GM20431 (cell line): Measurements from ENCODE around the gene SDHA.
"Not testable (repeated sequence)": the region's sequence is repeated elsewhere in the genome, so short reads cannot be mapped to it uniquely, and the experiment has no call there.

Experiments used
- in situ Hi-C: fragments of 300-500 bp; cut with MseI, MboI; formaldehyde crosslinking; loops from one replicate; pipeline ENCODE4 v1.15.0; 2020; ENCODE audit warnings: low sequenced_read_pairs; ENCODE audit not compliant: unreplicated experiment

Gene SDHA

DNA sequence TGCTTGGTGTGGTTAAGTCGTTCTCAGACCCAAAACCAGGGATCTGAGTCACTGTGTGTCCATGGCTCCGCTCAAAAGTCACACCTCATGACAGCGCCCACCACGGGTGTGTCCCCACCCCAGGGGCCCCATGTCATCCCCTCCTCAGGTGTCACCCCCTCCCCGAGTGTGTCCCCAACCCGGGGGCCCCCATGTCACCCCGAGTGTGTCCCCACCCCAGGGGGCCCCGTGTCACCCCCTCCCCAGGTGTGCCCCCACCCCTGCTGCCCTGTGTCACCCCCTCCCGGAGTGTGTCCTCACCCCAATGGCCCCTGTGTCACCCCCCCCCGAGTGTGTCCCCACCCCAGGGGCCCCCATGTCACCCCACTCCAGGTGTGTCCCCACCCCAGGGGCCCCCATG, 21.8 kb upstream of the SDHA start:
- in situ Hi-C loops = no loop called here

DNA sequence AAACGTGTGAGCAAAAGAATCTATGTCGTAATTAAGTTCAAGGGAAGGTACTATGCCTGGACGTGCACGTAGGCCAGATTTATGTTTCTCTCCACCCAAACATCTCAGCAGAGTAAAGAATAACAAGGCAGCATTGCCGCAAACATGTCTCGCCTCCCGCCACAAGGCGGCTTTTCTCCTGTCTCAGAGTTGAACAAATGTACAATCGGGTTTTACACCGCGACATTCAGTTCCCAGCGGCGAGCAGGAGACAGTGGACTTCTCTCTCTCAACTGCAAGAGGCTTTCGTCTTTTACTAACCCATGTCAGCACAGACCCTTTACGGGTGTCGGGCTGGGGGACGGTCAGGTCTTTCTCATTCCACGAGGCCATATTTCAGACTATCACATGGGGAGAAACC, 21.1 kb upstream of the SDHA start:
- in situ Hi-C loops = not testable (repeated sequence)

DNA sequence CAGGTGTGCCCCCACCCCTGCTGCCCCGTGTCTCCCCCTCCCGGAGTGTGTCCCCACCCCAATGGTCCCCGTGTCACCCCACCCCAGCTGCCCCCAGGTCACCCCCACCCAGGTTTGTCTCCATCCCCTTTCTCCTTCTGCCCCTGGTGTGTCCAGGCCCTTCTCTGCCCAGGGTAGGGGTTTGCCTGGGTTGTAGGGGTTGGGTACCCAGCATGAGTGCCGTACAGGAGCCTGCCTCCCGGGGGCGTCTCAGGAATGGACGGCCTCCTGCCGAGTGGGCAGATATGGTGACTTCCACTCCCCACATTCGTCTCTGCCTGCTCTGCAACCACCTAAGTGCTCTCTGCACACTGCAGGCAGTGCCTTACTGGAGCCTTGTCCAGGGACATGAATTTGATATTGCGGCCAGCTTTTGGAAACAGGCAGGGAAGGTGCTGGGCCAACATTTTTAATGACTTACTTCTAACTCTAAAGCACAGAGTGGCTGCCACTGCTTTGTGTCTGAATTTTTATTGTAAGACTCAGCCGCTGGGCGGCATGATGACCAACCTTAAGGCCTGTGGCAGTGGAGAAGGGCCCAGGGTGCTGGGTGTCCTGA, 20.1 kb upstream of the SDHA start:
- in situ Hi-C loops = no loop called here

DNA sequence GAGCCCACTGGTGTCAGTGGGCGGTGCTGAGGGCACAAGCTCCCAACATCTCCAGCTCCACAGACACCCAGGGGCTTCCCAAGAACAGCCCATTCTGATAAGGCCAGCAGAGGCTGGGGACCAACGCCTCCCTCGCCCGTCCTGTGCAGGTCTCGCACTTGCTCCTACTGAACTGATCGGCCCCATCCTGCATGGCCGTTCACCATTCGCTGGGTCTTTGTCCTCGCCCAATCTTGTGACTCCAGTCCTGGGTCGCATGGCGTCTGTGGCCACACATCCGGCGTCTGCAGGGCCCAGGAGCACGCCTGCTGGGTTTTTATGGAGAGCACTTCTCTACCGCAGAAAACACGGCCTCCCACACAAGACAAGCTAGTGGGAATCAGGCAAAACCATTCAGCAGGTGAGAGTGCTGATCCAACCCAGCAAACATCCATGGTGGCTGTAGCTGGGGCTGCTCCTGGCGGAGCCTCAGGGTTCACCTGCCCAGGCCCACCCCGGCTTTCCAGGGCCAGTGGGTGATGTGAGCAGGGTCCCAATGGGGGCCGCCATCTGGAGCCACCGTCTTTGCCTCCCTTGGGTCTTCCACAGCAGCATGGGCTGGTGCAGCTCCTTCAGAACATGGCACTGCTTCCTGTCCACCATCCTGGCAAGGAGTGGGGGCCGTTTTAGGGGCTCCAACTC, 19.5 kb upstream of the SDHA start:
- in situ Hi-C loops = no loop called here

DNA sequence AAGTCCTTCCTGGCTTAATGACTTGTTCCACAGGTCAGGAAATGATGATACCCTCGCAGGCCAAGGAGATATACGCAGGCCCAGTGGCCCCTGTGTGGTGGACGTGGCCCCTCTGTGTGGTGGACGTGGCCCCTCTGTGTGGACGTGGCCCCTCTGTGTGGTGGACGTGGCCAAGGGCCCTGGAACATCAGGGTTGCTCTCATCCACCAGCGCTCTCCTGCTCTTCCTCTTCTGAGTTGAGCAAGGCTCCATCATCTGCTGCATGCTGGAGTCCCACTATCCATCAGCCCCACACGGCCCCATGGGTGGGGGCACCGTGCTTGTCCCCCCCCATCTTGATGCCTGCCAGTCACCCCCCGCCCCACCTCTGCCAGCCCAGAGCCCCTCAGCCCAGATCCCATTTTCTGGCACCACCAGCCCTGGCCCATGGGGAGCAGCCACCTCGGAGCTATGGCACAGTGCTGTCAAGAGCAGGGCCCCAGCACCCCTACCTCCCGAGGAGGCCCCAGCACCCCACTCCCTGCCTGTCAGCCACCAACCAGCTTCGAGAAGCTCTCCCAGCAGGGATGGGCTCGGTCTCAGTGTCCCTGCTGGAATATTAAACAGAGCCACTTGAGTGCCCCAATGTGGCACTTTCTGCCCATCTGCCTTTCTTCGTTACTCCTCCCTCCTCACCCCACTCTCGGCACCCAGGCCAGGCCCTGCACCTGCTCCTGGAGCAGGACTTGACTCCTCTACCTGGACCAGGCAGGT, 18.7 kb upstream of the SDHA start:
- in situ Hi-C loops = no loop called here

DNA sequence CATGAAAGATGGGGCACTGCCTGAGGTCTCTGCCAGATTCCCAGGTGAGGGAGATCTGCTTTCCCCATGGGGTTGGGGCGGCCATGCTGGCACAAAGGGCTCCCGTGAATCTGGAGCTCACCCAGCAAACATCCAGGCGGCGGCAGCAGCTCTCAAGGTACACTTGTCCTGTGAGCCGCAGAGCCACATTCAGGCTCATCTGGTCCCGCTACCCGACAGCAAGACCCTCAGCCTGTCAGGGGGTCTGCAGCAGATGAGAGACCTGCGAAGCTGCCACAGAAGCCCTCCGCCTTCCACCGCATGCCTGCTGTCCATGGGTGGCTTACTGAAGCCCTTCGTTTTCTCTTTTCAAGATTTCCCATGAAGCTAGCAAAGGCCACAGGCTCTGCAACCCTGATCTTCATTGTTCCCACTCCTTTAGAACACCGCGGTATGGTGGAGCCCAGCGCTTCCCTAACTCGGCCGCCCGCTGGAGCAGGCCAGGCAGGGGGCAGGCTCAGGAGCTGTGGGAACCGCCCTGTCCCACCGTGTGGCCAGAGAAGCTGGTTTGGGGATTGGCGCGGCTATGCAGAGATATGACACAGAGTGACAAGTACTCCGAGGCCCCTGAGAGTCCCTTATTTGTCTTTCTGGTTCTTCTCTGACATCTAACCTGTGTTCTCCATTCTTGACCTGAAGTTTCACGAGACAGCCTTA, 18.0 kb upstream of the SDHA start:
- in situ Hi-C loops = no loop called here

DNA sequence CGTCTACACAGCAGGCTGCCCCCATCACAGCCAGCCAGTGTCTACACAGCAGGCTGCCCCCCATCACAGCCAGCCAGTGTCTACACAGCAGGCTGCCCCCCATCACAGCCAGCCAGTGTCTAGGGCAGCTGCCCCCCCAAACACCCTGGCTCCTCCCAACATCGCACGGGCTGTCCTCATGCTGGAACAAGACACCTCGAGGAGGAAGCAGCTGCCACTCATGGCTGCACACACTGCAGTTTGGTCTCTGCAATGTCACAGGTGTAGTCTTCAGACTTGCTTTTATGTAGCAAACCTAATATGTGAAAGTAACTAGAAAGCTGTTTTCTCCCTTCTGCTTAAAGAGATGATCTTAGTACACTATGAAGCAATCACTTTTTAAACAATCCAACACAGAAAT, 17.1 kb upstream of the SDHA start:
- in situ Hi-C loops = no loop called here

DNA sequence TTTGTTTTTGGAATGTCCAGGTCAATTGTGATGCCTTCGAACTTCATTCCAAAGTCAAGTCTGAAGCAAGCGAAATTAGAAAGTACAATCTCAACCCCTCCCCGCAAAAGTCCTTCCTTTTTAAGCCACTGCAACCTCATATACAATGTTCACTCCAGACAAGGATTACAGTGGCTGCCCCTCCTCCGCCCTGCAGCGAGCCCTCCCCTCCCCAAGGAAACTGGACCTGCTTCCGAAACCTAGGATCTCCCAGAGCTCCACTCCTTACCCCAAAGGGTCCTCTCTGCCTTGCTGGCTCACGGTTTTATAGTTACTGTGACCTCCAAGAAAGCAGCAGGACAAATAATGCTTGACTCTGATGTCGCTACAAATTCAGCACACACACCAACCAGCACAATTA, 16.4 kb upstream of the SDHA start:
- in situ Hi-C loops = no loop called here

DNA sequence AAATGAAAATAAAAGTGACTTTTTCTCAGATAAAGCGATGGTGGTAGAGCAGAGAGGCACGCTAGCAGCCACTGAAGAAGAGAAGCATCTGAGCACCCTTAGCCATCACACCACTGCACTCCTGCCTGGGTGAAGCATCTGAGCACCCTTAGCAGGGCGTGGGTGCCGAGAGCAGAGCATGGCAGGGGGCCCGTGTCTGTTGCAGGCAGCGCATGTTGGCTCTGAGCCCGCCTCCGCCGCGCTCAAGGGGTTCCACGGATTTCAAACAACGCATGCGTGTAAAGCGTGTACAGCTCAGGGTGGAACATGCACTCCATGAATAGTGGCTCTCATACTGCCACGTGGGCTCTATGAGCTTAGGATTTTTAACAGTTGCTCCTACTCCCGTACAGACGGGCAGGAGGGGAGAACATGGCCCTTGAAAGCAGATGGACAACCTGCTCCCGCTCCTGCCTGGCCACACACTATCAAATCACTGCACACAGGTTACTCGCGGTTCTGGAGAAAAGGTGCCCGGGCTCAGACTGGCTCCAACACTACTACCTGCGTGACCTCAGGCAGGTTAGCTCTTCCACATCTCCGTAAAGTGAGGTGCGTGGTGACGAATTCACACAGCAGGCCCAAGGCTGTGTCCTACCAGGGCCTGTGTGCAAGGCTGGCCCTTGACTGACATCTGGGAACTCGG, 14.7 kb upstream of the SDHA start:
- in situ Hi-C loops = no loop called here

DNA sequence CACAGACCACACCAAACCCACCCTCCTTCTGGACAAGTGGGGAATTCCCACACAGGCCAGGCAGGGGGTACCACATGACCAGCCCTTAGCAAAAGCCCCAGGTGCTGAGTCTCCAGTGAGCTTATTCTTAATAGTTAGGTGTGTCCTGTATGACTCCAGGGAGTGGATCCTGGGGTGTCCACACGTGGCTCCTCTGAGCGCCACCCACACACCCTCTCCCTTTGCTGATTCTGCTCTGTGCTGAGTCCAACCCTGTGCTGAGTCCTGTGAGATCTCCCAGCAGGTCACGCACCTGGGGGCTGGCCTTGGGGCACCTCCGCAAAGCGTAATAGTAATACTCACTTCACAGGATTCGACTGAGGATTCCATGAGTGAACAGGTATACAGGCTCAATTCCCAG, 14.1 kb upstream of the SDHA start:
- in situ Hi-C loops = no loop called here

DNA sequence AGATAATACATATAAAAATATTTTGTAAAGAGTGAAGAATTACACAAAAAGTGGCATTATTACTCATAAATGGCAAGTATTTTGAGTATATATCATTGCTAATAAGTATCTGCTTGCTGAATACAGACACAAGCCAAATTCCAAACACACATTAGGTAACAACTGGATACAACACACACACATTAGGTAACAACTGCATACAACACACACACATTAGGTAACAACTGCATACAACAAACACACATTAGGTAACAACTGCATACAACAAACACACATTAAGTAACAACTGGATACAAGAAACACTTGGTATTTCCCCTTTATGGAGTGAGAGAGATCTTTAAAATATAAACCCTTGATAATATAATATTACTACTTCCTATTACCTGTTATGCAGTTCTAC, 13.7 kb upstream of the SDHA start:
- in situ Hi-C loops = no loop called here

DNA sequence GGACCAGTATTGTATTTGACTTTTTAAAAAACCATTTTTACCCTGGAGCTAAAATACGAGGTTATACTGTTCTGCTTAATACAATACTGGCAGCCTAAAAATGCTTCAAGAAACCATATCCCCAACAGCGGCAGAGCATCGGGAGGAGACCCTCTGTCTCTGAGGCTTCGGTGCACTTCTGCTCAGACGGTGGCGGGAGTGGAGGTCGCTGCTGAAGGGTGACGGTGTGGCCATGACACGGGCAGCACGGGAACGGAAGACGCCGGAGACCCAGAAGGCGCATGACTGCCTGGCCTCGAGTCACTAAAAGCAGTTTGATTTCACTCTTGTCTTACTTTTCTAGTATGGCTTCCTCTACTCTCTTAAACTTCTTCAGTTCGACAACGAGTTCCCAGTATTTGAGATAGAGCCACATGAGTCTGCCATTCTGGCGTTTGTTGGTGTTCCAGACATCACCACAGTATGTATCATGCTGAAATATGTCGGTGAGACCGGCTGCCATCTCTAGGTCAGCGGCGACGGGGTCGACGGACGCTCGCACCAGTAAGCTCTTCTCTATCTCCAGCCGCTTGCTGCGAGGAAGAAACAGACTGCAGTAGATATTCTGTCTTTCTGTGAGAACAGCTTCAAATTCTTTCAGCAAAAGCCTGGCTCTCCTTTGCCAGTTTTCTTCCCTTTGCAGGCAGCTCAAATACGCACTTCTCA, 13.0 kb upstream of the SDHA start:
- in situ Hi-C loops = no loop called here

DNA sequence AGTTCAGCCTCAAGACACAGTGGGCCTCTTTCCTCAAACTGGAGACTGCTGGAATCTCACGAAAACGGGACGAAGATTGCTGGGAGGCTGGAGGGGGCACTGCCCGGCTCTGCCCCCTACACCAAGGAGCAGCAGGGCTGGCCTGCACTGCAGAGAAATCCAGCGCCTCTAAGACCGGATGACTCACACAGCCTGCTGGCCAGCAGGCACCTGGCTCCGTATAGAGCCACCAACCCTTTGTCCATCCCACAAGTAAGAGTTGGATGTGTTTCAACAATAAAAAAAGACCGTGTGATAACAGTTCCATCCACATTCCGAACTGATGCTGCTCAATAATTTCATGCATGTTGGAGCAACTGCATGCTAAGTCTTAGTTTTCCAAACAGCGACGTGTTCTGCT, 11.7 kb upstream of the SDHA start:
- in situ Hi-C loops = no loop called here

DNA sequence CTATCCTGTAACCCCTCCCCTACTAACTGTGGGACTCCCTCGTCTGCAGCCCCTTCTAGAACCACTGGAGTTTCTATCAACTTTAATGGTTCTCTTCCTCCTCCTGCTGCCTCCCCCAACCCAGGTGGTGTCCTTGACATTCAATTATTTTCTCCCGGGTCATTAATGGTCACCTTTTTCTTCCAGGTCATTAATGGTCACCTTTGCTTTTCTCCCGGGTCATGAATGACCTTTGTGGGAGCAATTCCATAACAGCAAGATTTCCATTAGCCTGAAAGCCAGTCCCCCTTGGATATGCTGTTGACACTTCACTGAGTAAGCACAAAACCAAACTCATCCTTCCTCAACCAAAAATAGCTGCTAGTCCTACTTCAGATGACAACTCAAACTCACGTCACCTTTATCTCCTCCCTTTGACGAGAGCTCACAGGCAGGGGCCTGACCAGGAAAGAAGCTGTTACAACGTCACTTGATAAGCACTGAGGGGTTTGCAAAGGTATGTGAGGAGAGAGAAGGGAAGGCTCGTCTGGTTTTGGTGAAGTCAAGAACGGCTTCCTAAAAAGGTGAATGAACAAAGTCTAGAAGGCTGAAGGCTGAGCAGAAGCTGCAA, 11.1 kb upstream of the SDHA start:
- in situ Hi-C loops = no loop called here

DNA sequence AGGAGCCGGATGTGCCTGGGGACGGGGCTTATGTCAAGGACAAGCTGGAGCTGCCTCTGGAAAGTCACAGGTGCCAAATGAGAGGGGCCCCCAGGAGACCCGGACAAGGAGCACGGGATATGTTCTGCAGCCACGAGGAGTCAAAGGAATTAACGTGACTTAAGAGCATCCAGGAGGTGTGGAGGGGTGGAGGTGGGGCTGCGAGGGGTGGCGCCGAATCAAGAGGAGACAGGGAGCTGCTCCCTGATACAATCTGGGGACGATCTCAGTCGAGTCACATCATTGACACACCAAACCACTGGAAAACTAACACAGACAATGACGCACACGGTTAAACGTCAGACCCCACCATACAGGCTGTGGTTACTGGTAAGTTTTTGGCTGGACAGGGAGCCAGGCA, 10.5 kb upstream of the SDHA start:
- in situ Hi-C loops = no loop called here

DNA sequence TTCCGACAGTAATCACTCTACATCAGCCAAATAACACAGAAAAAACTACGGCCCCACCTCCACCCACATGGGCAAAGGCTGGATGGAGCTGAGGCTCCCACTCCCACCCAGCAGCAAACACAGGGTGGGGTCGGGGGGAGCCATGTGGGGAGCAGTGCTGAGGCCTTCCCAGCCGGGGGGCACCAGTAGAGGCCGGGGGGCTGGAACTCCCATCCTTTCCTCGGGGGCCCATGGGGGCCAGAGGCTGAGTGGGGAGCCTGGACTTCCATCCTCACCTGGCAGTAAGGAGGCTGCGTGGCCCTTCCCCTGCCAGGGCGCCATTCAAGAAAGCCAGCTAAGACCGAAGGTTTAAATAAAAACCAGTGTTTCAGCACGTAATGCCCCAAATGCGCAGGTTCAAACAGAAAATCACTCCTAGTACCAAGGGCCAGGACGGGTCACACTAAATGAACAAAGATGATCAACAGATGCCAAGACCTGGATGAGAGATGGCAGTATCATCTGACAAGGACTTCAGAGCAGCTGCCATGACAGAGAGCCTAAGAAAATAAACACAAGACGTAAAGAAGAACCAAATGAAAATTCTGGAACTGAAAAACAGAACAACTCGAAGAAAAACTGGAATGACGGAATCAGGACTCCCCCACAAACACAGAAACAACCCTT, 9.5 kb upstream of the SDHA start:
- in situ Hi-C loops = no loop called here

DNA sequence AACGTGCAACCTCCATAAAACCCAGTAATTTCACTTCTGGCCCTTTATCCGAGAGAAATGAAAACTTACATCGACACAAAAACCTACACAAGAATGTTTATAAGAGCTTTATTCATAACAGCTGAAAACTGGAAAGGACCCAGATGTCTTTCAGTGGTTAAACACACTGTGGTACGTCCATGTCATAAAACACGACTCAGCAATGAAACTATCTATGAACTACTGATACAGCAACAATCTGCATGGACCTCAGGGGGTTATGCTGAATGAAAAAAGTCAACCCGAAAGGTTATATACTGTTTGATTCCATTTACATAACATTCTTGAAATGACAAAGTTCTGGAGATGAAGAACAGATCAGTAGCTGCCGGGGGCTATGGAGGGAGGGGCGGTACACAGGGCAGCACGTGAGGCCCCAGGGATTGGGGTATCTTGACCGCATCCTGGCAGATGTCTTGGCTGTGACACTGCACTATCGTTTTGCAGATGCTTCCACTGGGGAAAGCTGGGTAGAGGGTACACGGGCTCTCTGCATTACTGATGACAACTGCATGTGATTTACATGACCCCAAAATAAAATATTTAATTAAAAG, 4.2 kb upstream of the SDHA start:
- in situ Hi-C loops = no loop called here

DNA sequence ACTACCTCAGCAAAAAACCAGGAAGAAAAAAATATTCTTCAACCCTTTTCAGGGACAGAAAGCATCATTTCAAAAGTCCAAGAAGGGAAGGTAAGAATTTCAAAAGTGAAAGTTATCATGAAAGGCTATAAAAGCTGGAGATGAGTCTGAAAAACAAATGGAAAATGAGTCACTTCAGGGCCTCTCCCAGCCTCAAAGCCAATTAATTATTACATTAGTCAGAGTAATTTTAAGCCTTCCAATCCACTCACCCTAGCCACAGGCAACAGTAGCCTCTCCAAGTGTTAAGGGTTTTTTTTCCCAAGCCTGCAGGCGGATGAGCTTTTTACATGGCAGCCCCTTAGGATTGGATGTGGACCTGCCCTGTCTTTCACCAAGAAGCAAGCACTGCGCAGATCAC, 2.9 kb upstream of the SDHA start:
- in situ Hi-C loops = not testable (repeated sequence)

DNA sequence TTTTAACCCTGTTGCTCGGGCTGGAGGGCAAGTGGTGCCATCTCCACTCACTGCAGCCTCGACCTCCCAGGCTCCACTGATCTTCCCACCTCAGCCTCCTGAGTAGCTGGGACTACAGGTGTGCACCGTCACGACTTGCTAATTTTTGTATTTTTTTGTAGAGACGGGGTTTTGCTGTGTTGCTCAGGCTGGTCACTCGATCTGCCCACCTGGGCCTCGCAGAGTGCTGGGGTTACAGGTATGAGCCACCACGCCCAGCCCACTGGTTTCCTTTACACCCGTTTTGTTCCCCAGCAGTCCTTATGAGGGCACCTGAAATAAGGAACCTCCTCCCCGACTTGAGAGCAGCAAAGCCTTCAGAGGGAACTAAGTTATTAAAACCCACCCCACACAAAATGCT, 2.0 kb upstream of the SDHA start:
- in situ Hi-C loops = not testable (repeated sequence)
